HFFc6 (cell line): ENCODE data around the gene EPC2. TPM values are rescaled to one million over a fixed set of nuclear protein-coding genes. Genes with fewer than 3 reads are reported as not detected.
"Not testable (repeated sequence)": the region's sequence is repeated elsewhere in the genome, so short reads cannot be mapped to it uniquely, and the experiment has no call there.

Experiments used
- DNase-seq: peaks from one replicate; pipeline ENCODE4 v3.0.0-alpha.2; 2018
- H3K27ac Mint-ChIP-seq: 2 replicates; pipeline ENCODE4 v1.8.0; 2020; ENCODE audit warnings: mild to moderate bottlenecking, mixed read lengths
- H3K27me3 Mint-ChIP-seq: 2 replicates; pipeline ENCODE4 v1.8.0; 2021; ENCODE audit warnings: mild to moderate bottlenecking, moderate library complexity, mixed read lengths; ENCODE audit not compliant: insufficient read depth
- H3K36me3 Mint-ChIP-seq: 2 replicates; pipeline ENCODE4 v1.8.0; 2021; ENCODE audit warnings: low read depth, mixed read lengths
- H3K4me1 Mint-ChIP-seq: 2 replicates; pipeline ENCODE4 v1.8.0; 2020; ENCODE audit warnings: low read depth, mixed read lengths
- H3K4me3 Mint-ChIP-seq: 2 replicates; pipeline ENCODE4 v1.8.0; 2020; ENCODE audit warnings: mild to moderate bottlenecking, moderate library complexity, mixed read lengths
- H3K9me3 Mint-ChIP-seq: 2 replicates; pipeline ENCODE4 v1.8.0; 2020; ENCODE audit warnings: mild to moderate bottlenecking, mixed read lengths
- CTCF ChIP-seq: fragments of 200-600 bp; sonication (generic); IDR thresholded peaks from 2 replicates; pipeline ENCODE4 v1.5.0; 2021; ENCODE audit warnings: antibody characterized with exemption, mild to moderate bottlenecking
- total RNA-seq, 6 experiments: library from RNA; stranded (reverse); fragmentation: NEBNext Ultra II Directional; extraction: Animal tissue kit (Norgen Biotek cat#: 25700); gene quantifications; 2 replicates in 1 of 6; 3 replicates in 5 of 6; pipeline ENCODE4 v1.2.3, GENCODE V29; 2021

The EPC2 gene
- total RNA-seq, 6 experiments from 2014 or later, result 16.6 to 21.3 (median 19.2) TPM

DNA sequence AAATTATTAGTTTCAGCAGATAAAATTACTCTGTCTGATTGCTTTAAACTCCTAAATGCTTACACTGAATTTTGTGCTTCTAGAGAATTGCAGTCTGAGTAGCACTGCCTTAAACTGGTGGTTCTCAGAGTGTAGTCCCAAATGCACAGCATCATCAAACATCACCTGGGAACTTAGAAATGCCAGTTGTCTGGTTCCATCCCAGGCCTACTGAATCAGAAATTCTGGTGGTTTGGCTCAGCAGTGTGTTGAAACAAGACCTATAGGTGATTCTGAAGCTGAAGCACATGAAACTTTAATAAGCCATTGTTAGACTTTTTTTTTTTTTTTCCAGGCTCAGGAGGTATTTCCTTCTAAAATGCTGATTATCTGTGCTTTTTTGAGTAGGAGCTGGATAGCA, 22.0 kb downstream of the EPC2 start:
- no peak for DNase-seq
- no peaks in the 10 kb centered on the region; the same call in 1 of the 2 replicates for H3K36me3 Mint-ChIP-seq
- H3K9me3 Mint-ChIP-seq, result no peaks in the 10 kb centered on the region
- H3K27me3 Mint-ChIP-seq, result no peaks in the 10 kb centered on the region
- TF ChIP-seq CTCF, result no peak
- no peak overlapping the region for H3K4me3 Mint-ChIP-seq
- peaks cover 40% of the 10 kb centered on the region for H3K4me1 Mint-ChIP-seq
- H3K27ac Mint-ChIP-seq, result no peak overlapping the region

DNA sequence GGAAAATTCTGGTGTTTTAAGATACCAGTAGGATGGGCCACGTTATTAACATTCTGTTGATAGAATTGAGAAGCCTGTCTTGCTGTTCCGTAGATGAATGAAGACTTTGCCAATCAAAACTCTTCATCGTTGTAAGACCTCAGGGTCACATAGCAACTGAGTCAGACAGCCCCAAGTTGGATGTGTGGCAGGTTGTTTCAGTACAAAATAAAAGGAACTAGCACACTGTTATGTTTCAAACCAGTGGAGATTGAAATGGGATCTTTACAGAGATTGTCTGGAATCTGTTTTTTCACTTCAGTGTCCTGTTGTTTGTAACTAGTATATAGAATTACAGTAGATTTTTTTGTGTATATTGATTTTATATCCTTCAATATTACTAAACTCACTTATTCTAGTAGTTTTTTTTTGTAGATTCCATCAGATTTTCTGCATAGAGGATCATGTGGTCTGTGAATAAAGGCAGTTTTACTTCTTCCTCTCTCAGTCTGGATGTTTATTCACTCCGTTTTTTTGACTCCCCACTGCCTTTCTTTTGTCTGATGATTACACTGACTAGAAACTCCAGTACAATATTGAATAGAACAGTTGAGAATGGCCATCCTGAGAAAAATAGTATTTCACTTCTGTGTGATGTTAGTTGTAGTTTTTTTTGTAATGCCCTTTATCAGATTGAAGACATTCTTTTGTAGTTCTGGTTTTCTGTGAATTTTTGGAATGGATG, 22.7 kb downstream of the EPC2 start:
- Mint-ChIP-seq H3K9me3 (no peaks in the 10 kb centered on the region), H3K4me1 (peaks cover 44% of the 10 kb centered on the region), H3K27ac (no peak overlapping the region), H3K4me3 (no peak overlapping the region), H3K27me3 (no peaks in the 10 kb centered on the region), H3K36me3 (no peaks in the 10 kb centered on the region; the same call in 1 of the 2 replicates)
- TF ChIP-seq CTCF, result no peak
- no peak for DNase-seq

DNA sequence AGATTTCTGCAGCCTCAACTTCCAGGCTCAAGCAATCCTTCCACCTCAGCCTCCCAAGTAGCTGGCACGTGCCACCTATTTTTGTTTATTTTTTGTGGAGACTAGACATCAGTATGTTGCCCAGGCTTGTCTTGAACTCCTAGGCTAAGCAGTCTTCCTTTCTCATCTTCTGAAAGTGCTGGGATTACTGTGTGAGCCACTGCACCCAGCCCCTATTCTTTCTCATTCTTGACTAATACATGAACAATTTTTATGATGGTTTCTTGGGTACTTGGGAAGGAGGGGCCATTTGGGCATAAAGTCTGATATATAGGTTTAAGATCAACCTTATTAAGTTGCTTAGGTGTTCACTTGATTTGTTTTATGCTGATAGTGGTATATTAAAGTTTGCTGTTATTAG, 26.2 kb downstream of the EPC2 start:
- H3K4me1 Mint-ChIP-seq, result peaks cover 60% of the 10 kb centered on the region
- DNase-seq, result peak; percentile 37
- H3K36me3 Mint-ChIP-seq, result no peaks in the 10 kb centered on the region; the same call in 1 of the 2 replicates
- H3K9me3 Mint-ChIP-seq, result no peaks in the 10 kb centered on the region
- TF ChIP-seq CTCF, result no peak
- H3K27ac Mint-ChIP-seq, result peak overlapping the region; percentile 48
- H3K4me3 Mint-ChIP-seq, result peak overlapping the region; percentile 30
- H3K27me3 Mint-ChIP-seq, result no peaks in the 10 kb centered on the region

GRCh38 chr2:148674063-148675020, 29.8 kb downstream of the EPC2 start:
- H3K36me3 Mint-ChIP-seq, result no peaks in the 10 kb centered on the region; the same call in 1 of the 2 replicates
- H3K4me3 Mint-ChIP-seq, result no peak overlapping the region
- H3K4me1 Mint-ChIP-seq, result peaks cover 61% of the 10 kb centered on the region
- TF ChIP-seq CTCF, result peak; percentile 73
- DNase-seq, result no peak
- H3K27me3 Mint-ChIP-seq, result peaks cover 1% of the 10 kb centered on the region; the same call in 1 of the 2 replicates
- H3K9me3 Mint-ChIP-seq, result no peaks in the 10 kb centered on the region
- H3K27ac Mint-ChIP-seq, result no peak overlapping the region

GRCh38 chr2:148675708-148676107, 31.2 kb downstream of the EPC2 start:
- Mint-ChIP-seq H3K4me3 (no peak overlapping the region), H3K36me3 (peaks cover 1% of the 10 kb centered on the region; the same call in 1 of the 2 replicates), H3K27ac (peak overlapping the region; percentile 6; the same call in 1 of the 2 replicates), H3K4me1 (peaks cover 61% of the 10 kb centered on the region), H3K27me3 (peaks cover 3% of the 10 kb centered on the region; the same call in 1 of the 2 replicates), H3K9me3 (no peaks in the 10 kb centered on the region)
- no peak for TF ChIP-seq CTCF
- no peak for DNase-seq

GRCh38 chr2:148678302-148679179, 34.0 kb downstream of the EPC2 start:
- not testable (repeated sequence) for H3K27ac Mint-ChIP-seq, DNase-seq, H3K27me3 Mint-ChIP-seq, H3K36me3 Mint-ChIP-seq, H3K4me3 Mint-ChIP-seq, H3K9me3 Mint-ChIP-seq
- peaks cover 47% of the 10 kb centered on the region for H3K4me1 Mint-ChIP-seq
